ENCODE results near the gene EGFL7. TPM values are rescaled to one million over a fixed set of nuclear protein-coding genes. Genes with fewer than 3 reads are reported as not detected.
"Not testable (repeated sequence)": the region's sequence is repeated elsewhere in the genome, so short reads cannot be mapped to it uniquely, and the experiment has no call there.

Gene EGFL7
- total RNA-seq, 2 experiments from 2014 or later: 0.22 to 0.31 TPM

- H3K27me3 Mint-ChIP-seq: peaks cover 25% of the 10 kb centered on the region
- H3K9me3 Mint-ChIP-seq: no peaks in the 10 kb centered on the region
- POLR2A ChIA-PET: no interaction called here
- peaks cover 3% of the 10 kb centered on the region for H3K4me1 Mint-ChIP-seq
- no peak for DNase-seq
- H3K4me3 Mint-ChIP-seq: no peak overlapping the region
- CTCF ChIA-PET: interaction anchor here (0.6 to 1.5 kb wide), 3 partner anchors 14 to 456 kb away, joined by 3 read pairs; no protein-coding TSS in a partner anchor
- no peaks in the 10 kb centered on the region for H3K36me3 Mint-ChIP-seq (ENCODE audit: low read depth)
- H3K27ac Mint-ChIP-seq: no peak overlapping the region
These were observed 44.3 kb downstream of the EGFL7 start for GRCh38 chr9:136707011-136707410.

GRCh38 chr9:136707849-136708517 lies 45.3 kb downstream of the EGFL7 start:
- Mint-ChIP-seq H3K27me3 (peaks cover 22% of the 10 kb centered on the region), H3K9me3 (no peaks in the 10 kb centered on the region), H3K4me1 (peaks cover 3% of the 10 kb centered on the region), H3K27ac (no peak overlapping the region), H3K4me3 (no peak overlapping the region), H3K36me3 (ENCODE audit: low read depth) (no peaks in the 10 kb centered on the region)
- POLR2A ChIA-PET: no interaction called here
- no peak for DNase-seq
- CTCF ChIA-PET: interaction anchor here (0.6 to 1.5 kb wide), 5 partner anchors 13 to 193 kb away, joined by 3 to 4 read pairs (median 3); partner anchors contain the start of gene LCN8

GRCh38 chr9:136709454-136710109 lies 46.9 kb downstream of the EGFL7 start:
- peaks cover 3% of the 10 kb centered on the region for H3K4me1 Mint-ChIP-seq
- H3K9me3 Mint-ChIP-seq: no peaks in the 10 kb centered on the region
- CTCF ChIA-PET: no interaction called here
- POLR2A ChIA-PET: no interaction called here
- H3K4me3 Mint-ChIP-seq: no peak overlapping the region
- DNase-seq: no peak
- H3K36me3 Mint-ChIP-seq (ENCODE audit: low read depth): no peaks in the 10 kb centered on the region
- peaks cover 29% of the 10 kb centered on the region for H3K27me3 Mint-ChIP-seq
- no peak overlapping the region for H3K27ac Mint-ChIP-seq

GRCh38 chr9:136710543-136710942 lies 47.8 kb downstream of the EGFL7 start:
- H3K9me3 Mint-ChIP-seq: no peaks in the 10 kb centered on the region
- ChIA-PET CTCF (interaction anchor here (0.7 kb wide), 1 partner anchor 83 kb away, joined by 3 read pairs; no protein-coding TSS in a partner anchor), POLR2A (no interaction called here)
- H3K4me3 Mint-ChIP-seq: no peak overlapping the region
- peaks cover 24% of the 10 kb centered on the region for H3K27me3 Mint-ChIP-seq
- H3K27ac Mint-ChIP-seq: no peak overlapping the region
- peaks cover 3% of the 10 kb centered on the region for H3K4me1 Mint-ChIP-seq
- H3K36me3 Mint-ChIP-seq (ENCODE audit: low read depth): no peaks in the 10 kb centered on the region
- DNase-seq: no peak

GRCh38 chr9:136711219-136711648 lies 48.5 kb downstream of the EGFL7 start:
- peaks cover 26% of the 10 kb centered on the region for H3K27me3 Mint-ChIP-seq
- CTCF ChIA-PET: interaction anchor here (0.7 kb wide), 1 partner anchor 82 kb away, joined by 3 read pairs; no protein-coding TSS in a partner anchor
- H3K4me1 Mint-ChIP-seq; H3K4me3 Mint-ChIP-seq; H3K27ac Mint-ChIP-seq; DNase-seq; POLR2A ChIA-PET; H3K9me3 Mint-ChIP-seq; H3K36me3 Mint-ChIP-seq (ENCODE audit: low read depth): not testable (repeated sequence)

- no peaks in the 10 kb centered on the region for H3K36me3 Mint-ChIP-seq (ENCODE audit: low read depth)
- H3K9me3 Mint-ChIP-seq: no peaks in the 10 kb centered on the region
- H3K27me3 Mint-ChIP-seq: peaks cover 26% of the 10 kb centered on the region
- CTCF ChIA-PET: interaction anchor here (0.6 kb wide), 1 partner anchor 13 kb away, joined by 4 read pairs; no protein-coding TSS in a partner anchor
- no peak within 1 kb of the TSS for H3K27ac Mint-ChIP-seq
- H3K4me3 Mint-ChIP-seq: peak within 1 kb of the TSS; percentile 25
- DNase-seq: no peak
- H3K4me1 Mint-ChIP-seq: peaks cover 3% of the 10 kb centered on the region
- POLR2A ChIA-PET: no interaction called here
These were observed 49.3 kb downstream of the EGFL7 start, which contains the start of gene DIPK1B for GRCh38 chr9:136711751-136712689. DIPK1B (plus strand) TSS chr9:136712572; CDS start chr9:136712666, 94 bp downstream.

GRCh38 chr9:136712690-136713544 lies 50.2 kb downstream of the EGFL7 start:
- CTCF ChIA-PET: interaction anchor here (0.6 to 4.5 kb wide), 4 partner anchors 9 to 225 kb away, joined by 3 to 44 read pairs (median 4); no protein-coding TSS in a partner anchor

GRCh38 chr9:136713550-136713949 lies 50.8 kb downstream of the EGFL7 start:
- Mint-ChIP-seq H3K27ac (no peak overlapping the region), H3K9me3 (no peaks in the 10 kb centered on the region), H3K4me3 (no peak overlapping the region), H3K4me1 (peaks cover 3% of the 10 kb centered on the region), H3K36me3 (ENCODE audit: low read depth) (no peaks in the 10 kb centered on the region), H3K27me3 (peaks cover 26% of the 10 kb centered on the region)
- POLR2A ChIA-PET: no interaction called here
- CTCF ChIA-PET: interaction anchor here (1.0 to 4.5 kb wide), 4 partner anchors 9 to 226 kb away, joined by 3 to 44 read pairs (median 4); partner anchors contain the start of gene AJM1
- no peak for DNase-seq

More at GRCh38 chr9:136712690-136713544, 50.2 kb downstream of the EGFL7 start:
- POLR2A ChIA-PET: no interaction called here
- H3K27ac Mint-ChIP-seq: no peak overlapping the region
- H3K4me3 Mint-ChIP-seq: no peak overlapping the region
- peaks cover 26% of the 10 kb centered on the region for H3K27me3 Mint-ChIP-seq
- H3K36me3 Mint-ChIP-seq (ENCODE audit: low read depth): no peaks in the 10 kb centered on the region
- no peak for DNase-seq
- peaks cover 3% of the 10 kb centered on the region for H3K4me1 Mint-ChIP-seq
- no peaks in the 10 kb centered on the region for H3K9me3 Mint-ChIP-seq

GRCh38 chr9:136714096-136714892 lies 51.6 kb downstream of the EGFL7 start:
- ChIA-PET CTCF (interaction anchor here (0.7 to 4.5 kb wide), 6 partner anchors 8 to 227 kb away, joined by 3 to 44 read pairs (median 4); partner anchors contain the start of gene AJM1), POLR2A (no interaction called here)
- no peaks in the 10 kb centered on the region for H3K36me3 Mint-ChIP-seq (ENCODE audit: low read depth)
- no peak overlapping the region for H3K27ac Mint-ChIP-seq
- H3K27me3 Mint-ChIP-seq: peaks cover 26% of the 10 kb centered on the region
- DNase-seq: no peak
- H3K4me1 Mint-ChIP-seq: peaks cover 3% of the 10 kb centered on the region
- no peaks in the 10 kb centered on the region for H3K9me3 Mint-ChIP-seq
- no peak overlapping the region for H3K4me3 Mint-ChIP-seq

- no peaks in the 10 kb centered on the region for H3K9me3 Mint-ChIP-seq
- H3K36me3 Mint-ChIP-seq (ENCODE audit: low read depth): no peaks in the 10 kb centered on the region
These were observed 52.2 kb downstream of the EGFL7 start for GRCh38 chr9:136714893-136715274.

GRCh38 chr9:136717399-136717798 lies 54.7 kb downstream of the EGFL7 start:
- no peaks in the 10 kb centered on the region for H3K9me3 Mint-ChIP-seq
- H3K27ac Mint-ChIP-seq: no peak overlapping the region
- POLR2A ChIA-PET: interaction anchor here (0.6 kb wide), 1 partner anchor 10 kb away, joined by 6 read pairs; no protein-coding TSS in a partner anchor
- H3K4me1 Mint-ChIP-seq: no peaks in the 10 kb centered on the region
- H3K27me3 Mint-ChIP-seq: peaks cover 12% of the 10 kb centered on the region
- H3K4me3 Mint-ChIP-seq: no peak overlapping the region
- CTCF ChIA-PET: interaction anchor here (4.5 kb wide), 1 partner anchor 11 kb away, joined by 44 read pairs; no protein-coding TSS in a partner anchor
- H3K36me3 Mint-ChIP-seq (ENCODE audit: low read depth): no peaks in the 10 kb centered on the region
- no peak for DNase-seq

More at GRCh38 chr9:136714893-136715274, 52.2 kb downstream of the EGFL7 start:
- H3K4me3 Mint-ChIP-seq: no peak overlapping the region
- peaks cover 3% of the 10 kb centered on the region for H3K4me1 Mint-ChIP-seq
- CTCF ChIA-PET: interaction anchor here (0.9 to 4.5 kb wide), 3 partner anchors 14 to 43 kb away, joined by 3 to 44 read pairs (median 4); no protein-coding TSS in a partner anchor
- POLR2A ChIA-PET: no interaction called here
- H3K27me3 Mint-ChIP-seq: peaks cover 26% of the 10 kb centered on the region
- no peak for DNase-seq
- no peak overlapping the region for H3K27ac Mint-ChIP-seq
